PC-3 (cell line): Measurements from ENCODE around the gene COL15A1. TPM values are rescaled to one million over a fixed set of nuclear protein-coding genes. Genes with fewer than 3 reads are reported as not detected.

Experiments used
- ATAC-seq: fragments of 200-7000 bp; cut with Tn5 transposase; 2 replicates; pipeline ENCODE4 v1.9.1; 2020; ENCODE audit warnings: mild to moderate bottlenecking, moderate library complexity
- BruUV-seq: library from RNA; stranded (reverse); fragments of 400-500 nt; replicated peaks from 2 replicates; lab custom pipeline; 2021; lab: Mats Ljungman, UMichigan
- CTCF ChIA-PET: fragments of 300-600 bp; sonication (Branson Sonifier 250); formaldehyde crosslinking; loops from one replicate; lab custom pipeline; 2022; ENCODE audit warnings: antibody characterized with exemption; lab: Charles Lee
- POLR2A ChIA-PET: fragments of 300-600 bp; sonication (Branson Sonifier 250); formaldehyde crosslinking; loops from one replicate; lab custom pipeline; 2022; ENCODE audit warnings: antibody characterized with exemption; ENCODE audit not compliant: unreplicated experiment; lab: Charles Lee
- DNase-seq: peaks from one replicate; pipeline ENCODE4 v3.0.0-alpha.2; 2015
- H2AFZ ChIP-seq: fragments of 300-600 bp; sonication (generic); 2 replicates; pipeline ENCODE4 v1.6.0; 2016; ENCODE audit warnings: antibody characterized with exemption, low read length
- H3F3A ChIP-seq: fragments of 300-600 bp; sonication (generic); one replicate; pipeline ENCODE4 v1.6.0; 2017; ENCODE audit warnings: antibody characterized with exemption, low read length, control low read depth, mild to moderate bottlenecking; ENCODE audit not compliant: unreplicated experiment
- H3K27ac ChIP-seq: fragments of 300-600 bp; sonication (generic); 2 replicates; pipeline ENCODE4 v1.5.1; 2016; ENCODE audit warnings: mild to moderate bottlenecking, low read length
- H3K27me3 ChIP-seq: fragments of 300-600 bp; sonication (generic); 2 replicates; pipeline ENCODE4 v1.6.1; 2016; ENCODE audit warnings: low read length, mixed read lengths
- H3K36me3 ChIP-seq: fragments of 300-600 bp; sonication (generic); 2 replicates; pipeline ENCODE4 v1.6.1; 2016; ENCODE audit warnings: low read depth, mixed run types, low read length, mixed read lengths
- H3K4me1 ChIP-seq: fragments of 300-600 bp; sonication (generic); 2 replicates; pipeline ENCODE4 v1.5.1; 2016; ENCODE audit warnings: low read length; ENCODE audit not compliant: insufficient read depth
- H3K4me2 ChIP-seq: fragments of 300-600 bp; sonication (generic); 2 replicates; pipeline ENCODE4 v1.6.0; 2016; ENCODE audit warnings: low read length
- H3K4me3 ChIP-seq: fragments of 300-600 bp; sonication (generic); 2 replicates; pipeline ENCODE4 v1.5.1; 2016; ENCODE audit warnings: mild to moderate bottlenecking, low read length, mixed read lengths
- H3K79me2 ChIP-seq: fragments of 300-600 bp; sonication (generic); 2 replicates; pipeline ENCODE4 v1.6.1; 2017; ENCODE audit warnings: low read length, mixed read lengths
- H3K9ac ChIP-seq: fragments of 300-600 bp; sonication (generic); 2 replicates; pipeline ENCODE4 v1.6.0; 2016; ENCODE audit warnings: mild to moderate bottlenecking, low read length
- H3K9me2 ChIP-seq: fragments of 300-600 bp; sonication (generic); replicated peaks from 2 replicates; pipeline ENCODE4 v1.6.1; 2016; ENCODE audit warnings: mixed run types, low read length, mixed read lengths
- H3K9me3 ChIP-seq: fragments of 300-600 bp; sonication (generic); 2 replicates; pipeline ENCODE4 v1.6.1; 2016; ENCODE audit warnings: low read length, mixed read lengths
- H4K20me1 ChIP-seq: fragments of 300-600 bp; sonication (generic); 2 replicates; pipeline ENCODE4 v1.6.1; 2016; ENCODE audit warnings: low read length, mixed read lengths
- EZH2 ChIP-seq: fragments of 300-600 bp; sonication (generic); IDR thresholded peaks from one replicate; pipeline ENCODE4 v1.6.1; 2017; ENCODE audit warnings: antibody characterized with exemption, mild to moderate bottlenecking, low read length; ENCODE audit not compliant: unreplicated experiment
- EZH2phosphoT487 ChIP-seq: fragments of 300-600 bp; sonication (generic); IDR thresholded peaks from 2 replicates; pipeline ENCODE4 v1.6.1; 2018; ENCODE audit warnings: mild to moderate bottlenecking, antibody characterized with exemption, low read length, borderline replicate concordance
- intact Hi-C: fragments of 100-400 bp; cut with micrococcal nuclease; formaldehyde crosslinking; loops from 2 replicates; pipeline ENCODE4 v1.9.0; 2023
- total RNA-seq: library from RNA; depleted of rRNA; stranded (reverse); fragments of >200 nt; gene quantifications from 2 replicates; pipeline ENCODE4 v1.2.3, GENCODE V29; 2014
- TF ChIP-seq, protein P1 (sequence below): fragments of 300-600 bp; sonication (generic); conservative IDR thresholded peaks from 2 replicates; pipeline ENCODE4 v1.5.1; 2017; ENCODE audit warnings: antibody characterized with exemption, low read depth, mild to moderate bottlenecking, low read length

Gene COL15A1
- total RNA-seq, 1 experiment from 2014 or later = 0.04 TPM

DNA sequence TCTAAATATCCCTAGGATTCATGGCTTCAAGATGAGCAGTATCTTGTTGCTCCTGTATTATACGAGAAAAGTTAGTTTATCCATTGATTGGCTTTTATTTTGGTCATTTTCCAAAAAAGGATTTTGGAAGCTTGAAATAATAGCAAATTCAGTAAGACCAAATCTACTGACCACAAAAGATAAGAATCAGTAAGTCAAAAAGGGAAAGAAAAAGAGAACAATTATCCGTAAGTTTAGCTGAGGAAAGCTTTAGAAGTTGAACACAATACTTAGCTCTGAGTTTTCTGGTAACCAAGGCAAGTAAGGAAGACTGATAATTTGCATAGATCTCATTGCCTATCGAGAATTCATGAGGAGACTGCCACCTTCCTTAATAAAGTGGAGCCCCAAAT lies 170.3 kb downstream of the COL15A1 start:
- Histone ChIP-seq H3K79me2 (peaks cover 40% of the 10 kb centered on the region), H2AFZ (no peak overlapping the region), H3K9ac (no peak overlapping the region), H3K9me3 (no peaks in the 10 kb centered on the region), H3K27ac (no peak overlapping the region), H3K9me2 (no peaks in the 10 kb centered on the region), H4K20me1 (no peaks in the 10 kb centered on the region), H3K4me3 (no peak overlapping the region), H3K4me2 (no peak overlapping the region), H3K4me1 (no peaks in the 10 kb centered on the region), H3F3A (no peaks in the 10 kb centered on the region), H3K36me3 (no peaks in the 10 kb centered on the region), H3K27me3 (no peaks in the 10 kb centered on the region)
- intact Hi-C loops = no loop called here
- POLR2A ChIA-PET = no interaction called here
- no TSS peak for BruUV-seq
- ATAC-seq = no peak
- no peak for TF ChIP-seq EZH2
- TF ChIP-seq, protein P1, sequence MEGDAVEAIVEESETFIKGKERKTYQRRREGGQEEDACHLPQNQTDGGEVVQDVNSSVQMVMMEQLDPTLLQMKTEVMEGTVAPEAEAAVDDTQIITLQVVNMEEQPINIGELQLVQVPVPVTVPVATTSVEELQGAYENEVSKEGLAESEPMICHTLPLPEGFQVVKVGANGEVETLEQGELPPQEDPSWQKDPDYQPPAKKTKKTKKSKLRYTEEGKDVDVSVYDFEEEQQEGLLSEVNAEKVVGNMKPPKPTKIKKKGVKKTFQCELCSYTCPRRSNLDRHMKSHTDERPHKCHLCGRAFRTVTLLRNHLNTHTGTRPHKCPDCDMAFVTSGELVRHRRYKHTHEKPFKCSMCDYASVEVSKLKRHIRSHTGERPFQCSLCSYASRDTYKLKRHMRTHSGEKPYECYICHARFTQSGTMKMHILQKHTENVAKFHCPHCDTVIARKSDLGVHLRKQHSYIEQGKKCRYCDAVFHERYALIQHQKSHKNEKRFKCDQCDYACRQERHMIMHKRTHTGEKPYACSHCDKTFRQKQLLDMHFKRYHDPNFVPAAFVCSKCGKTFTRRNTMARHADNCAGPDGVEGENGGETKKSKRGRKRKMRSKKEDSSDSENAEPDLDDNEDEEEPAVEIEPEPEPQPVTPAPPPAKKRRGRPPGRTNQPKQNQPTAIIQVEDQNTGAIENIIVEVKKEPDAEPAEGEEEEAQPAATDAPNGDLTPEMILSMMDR = no peak
- no peak for TF ChIP-seq EZH2phosphoT487
- CTCF ChIA-PET = no interaction called here
- DNase-seq = no peak

DNA sequence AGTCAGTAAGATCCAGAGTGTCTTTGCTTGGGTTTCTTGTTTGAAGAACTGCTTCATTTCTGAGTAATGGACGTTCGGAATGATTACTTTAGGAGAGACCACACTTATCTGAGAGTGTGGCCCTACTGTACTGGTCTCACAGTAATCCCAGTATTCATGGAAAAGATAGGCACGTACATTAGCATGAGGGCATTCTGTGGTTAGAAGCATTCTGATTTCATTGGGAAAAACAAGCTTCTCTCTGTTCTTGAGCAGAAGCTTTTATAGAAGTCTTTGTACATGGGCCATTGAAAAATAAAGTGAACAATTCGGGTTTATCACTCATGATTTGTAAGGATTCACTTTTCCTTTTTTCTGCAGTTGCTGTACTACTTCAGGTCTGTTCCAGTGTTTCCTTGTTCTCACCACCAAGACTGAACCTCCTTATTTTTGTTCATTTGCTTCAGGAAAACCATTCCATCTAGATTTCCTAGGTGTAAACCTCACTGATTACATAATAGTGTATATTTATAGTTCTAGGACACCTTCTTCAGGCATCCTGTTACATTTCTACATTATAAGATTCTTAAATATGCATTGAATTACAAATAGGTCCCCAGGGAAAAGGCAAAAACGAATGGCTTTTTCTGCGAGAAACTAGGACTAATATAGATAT lies 171.3 kb downstream of the COL15A1 start:
- Histone ChIP-seq H3K79me2 (peaks cover 31% of the 10 kb centered on the region), H3K9ac (no peak overlapping the region), H3K4me3 (no peak overlapping the region), H2AFZ (no peak overlapping the region), H3K27me3 (no peaks in the 10 kb centered on the region), H4K20me1 (no peaks in the 10 kb centered on the region), H3K4me2 (no peak overlapping the region), H3K36me3 (no peaks in the 10 kb centered on the region), H3K9me2 (no peaks in the 10 kb centered on the region), H3K27ac (no peak overlapping the region), H3F3A (no peaks in the 10 kb centered on the region), H3K9me3 (no peaks in the 10 kb centered on the region), H3K4me1 (no peaks in the 10 kb centered on the region)
- ChIA-PET CTCF (no interaction called here), POLR2A (no interaction called here)
- BruUV-seq = no TSS peak
- ATAC-seq (no peak), DNase-seq (no peak)
- TF ChIP-seq, protein P1 = no peak
- no peak for TF ChIP-seq EZH2phosphoT487
- no peak for TF ChIP-seq EZH2
- intact Hi-C loops = no loop called here

DNA sequence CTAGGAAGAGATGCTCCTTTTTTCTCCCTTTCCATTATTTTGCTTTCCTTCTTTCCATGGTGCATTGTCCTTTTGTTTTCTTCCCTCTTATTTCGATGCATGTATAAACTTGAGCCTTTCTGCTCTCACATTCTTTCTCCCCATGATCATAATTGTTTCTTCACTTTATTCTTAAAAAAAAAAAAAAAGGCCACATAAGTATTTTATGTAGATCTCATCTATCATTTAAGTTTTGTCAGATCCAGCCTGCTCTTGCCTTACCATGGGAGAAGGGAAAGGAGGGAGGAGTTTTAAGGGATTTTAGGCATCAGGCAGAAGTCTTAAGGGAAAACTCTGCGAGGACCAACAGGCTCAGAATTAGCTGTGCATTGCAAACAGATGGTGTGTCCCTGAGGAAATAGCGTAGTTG lies 172.3 kb downstream of the COL15A1 start:
- Histone ChIP-seq H3K9me3 (no peaks in the 10 kb centered on the region), H3K4me3 (no peak overlapping the region), H3K4me1 (no peaks in the 10 kb centered on the region), H3K9ac (no peak overlapping the region), H3K27ac (no peak overlapping the region), H2AFZ (no peak overlapping the region), H3K27me3 (no peaks in the 10 kb centered on the region), H3K36me3 (no peaks in the 10 kb centered on the region), H3K4me2 (no peak overlapping the region), H3K9me2 (no peaks in the 10 kb centered on the region), H3K79me2 (peaks cover 26% of the 10 kb centered on the region), H4K20me1 (no peaks in the 10 kb centered on the region), H3F3A (no peaks in the 10 kb centered on the region)
- intact Hi-C loops = no loop called here
- ATAC-seq = no peak
- TF ChIP-seq EZH2phosphoT487 = no peak
- TF ChIP-seq, protein P1 = no peak
- no peak for TF ChIP-seq EZH2
- DNase-seq = no peak
- CTCF ChIA-PET = no interaction called here
- POLR2A ChIA-PET = no interaction called here
- BruUV-seq = no TSS peak
